ENCODE measurements around the gene TERB1.

TERB1 gene, protein sequence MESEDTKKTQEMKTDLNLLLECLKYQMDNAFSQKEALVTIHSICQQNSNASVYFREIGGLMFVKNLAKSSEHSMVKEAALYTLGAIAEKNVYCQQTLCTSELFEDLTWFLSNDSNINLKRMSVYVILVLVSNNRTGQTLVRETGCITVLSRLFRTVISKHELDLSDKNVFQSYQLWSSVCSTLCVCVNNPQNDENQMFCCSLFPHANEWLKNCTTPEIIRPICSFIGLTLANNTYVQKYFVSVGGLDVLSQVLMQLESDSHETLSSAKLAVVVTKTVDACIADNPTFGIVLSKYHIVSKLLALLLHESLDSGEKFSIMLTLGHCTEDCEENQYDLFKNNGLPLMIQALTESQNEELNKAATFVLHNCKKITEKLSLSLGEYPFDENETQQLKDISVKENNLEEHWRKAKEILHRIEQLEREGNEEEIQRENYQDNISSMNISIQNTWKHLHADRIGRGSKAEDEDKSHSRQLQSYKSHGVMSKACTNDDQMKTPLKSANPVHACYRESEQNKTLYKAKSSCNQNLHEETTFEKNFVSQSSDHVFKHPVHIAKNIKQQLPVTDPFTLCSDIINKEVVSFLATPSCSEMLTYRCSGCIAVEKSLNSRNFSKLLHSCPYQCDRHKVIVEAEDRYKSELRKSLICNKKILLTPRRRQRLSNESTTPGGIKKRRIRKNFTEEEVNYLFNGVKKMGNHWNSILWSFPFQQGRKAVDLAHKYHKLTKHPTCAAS

DNA sequence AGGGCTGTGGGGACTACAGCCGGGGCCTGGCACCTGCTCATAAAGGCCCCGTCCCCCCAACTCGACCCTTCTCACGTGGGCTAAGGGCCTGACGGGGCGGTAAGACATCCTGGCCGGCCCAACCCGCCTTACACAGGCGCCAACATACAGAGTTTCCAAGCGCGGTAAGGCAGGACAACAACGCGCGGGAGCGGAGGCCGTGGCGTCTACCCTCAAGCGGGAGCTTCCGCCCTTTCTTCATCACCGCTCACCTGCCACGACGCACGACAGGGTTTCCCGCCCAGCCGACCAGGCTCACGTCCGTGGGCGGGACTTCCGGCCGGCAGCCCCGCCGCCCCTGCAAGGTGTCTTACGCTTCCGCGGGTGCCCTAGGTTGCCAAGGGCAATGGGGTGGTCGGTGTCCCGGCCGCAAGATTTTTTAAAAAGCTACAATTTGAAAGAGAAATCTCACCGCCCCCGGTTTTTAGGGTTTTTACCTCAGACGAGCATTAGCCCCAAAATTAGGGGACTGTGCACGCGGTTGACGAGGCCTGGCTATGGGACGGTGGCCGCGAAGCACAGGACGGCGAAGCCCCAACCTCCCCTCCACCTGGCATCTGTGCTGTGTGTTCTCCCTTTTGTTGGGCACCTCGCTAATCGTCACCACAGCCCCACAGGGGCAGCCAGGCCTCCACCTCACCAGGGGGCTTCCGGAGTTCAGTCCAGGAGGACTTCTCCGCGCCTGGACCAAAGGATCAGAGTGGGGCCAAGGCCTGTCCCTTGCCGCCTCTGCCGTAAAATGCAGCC lies at the start of gene TERB1:
TERB1 (minus strand) TSS at position 265 of the 786 bp plus-strand sequence. CDS start 4,786 bp downstream, outside the sequence.
- no peak for DNase-seq

DNA sequence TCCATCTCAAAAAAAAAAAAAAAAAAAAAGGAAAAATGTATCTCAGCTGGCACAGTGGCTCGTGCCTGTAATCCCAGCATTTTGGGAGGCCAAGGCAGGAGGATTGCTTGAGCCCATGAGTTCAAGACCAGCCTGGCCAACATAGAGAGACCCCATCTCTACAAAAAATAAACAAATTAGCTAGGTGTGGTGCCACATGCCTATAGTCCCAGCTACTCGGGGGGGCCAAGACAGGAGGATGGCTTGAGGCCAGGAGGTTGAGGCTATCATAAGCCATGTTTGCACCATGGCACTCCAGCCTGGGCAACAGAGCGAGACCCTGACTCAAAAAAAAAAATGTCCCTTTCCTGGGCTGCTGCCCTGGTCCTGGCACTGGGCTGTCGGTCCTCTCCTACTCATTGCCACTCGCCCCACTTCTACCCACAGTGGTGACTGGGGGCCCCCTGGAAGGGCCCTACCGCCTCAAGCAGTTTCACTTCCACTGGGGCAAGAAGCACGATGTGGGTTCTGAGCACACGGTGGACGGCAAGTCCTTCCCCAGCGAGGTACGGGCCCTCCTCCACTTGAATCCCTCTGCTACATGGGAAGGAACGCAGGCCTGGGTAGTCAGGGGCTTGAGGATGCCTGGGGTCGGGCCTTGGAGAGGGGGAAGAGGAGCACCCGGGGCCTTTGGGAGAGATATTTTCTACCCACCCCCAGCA lies 48.9 kb upstream of the TERB1 start:
- no peak for DNase-seq

GRCh38 chr16:66849549-66849948 lies 48.2 kb upstream of the TERB1 start:
- no peak for DNase-seq

GRCh38 chr16:66849021-66849420 lies 47.6 kb upstream of the TERB1 start:
- DNase-seq, result no peak

DNA sequence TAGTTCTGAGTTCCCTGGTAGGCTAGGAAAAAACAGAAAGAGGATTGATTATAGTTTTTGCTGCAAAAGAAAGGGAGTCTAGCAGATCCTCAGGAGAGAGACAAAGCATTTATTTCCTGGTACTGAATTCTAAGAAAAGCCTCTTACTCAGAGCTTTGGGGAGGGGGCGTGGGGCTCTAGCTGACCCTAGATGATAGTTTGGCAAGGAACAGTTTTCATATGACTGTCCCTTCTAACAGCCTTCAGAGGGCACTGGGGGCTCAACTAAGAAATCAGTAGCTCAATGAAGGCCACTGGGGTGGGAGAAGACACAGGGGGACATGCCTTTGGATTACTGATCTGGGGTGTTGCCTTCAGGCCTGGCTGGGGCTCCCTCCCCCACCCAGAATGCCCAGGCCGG lies 46.8 kb upstream of the TERB1 start:
- no peak for DNase-seq

GRCh38 chr16:66847533-66848067 lies 46.2 kb upstream of the TERB1 start:
- no peak for DNase-seq

- DNase-seq, result no peak
Observed at GRCh38 chr16:66846831-66847230, 45.4 kb upstream of the TERB1 start.

DNA sequence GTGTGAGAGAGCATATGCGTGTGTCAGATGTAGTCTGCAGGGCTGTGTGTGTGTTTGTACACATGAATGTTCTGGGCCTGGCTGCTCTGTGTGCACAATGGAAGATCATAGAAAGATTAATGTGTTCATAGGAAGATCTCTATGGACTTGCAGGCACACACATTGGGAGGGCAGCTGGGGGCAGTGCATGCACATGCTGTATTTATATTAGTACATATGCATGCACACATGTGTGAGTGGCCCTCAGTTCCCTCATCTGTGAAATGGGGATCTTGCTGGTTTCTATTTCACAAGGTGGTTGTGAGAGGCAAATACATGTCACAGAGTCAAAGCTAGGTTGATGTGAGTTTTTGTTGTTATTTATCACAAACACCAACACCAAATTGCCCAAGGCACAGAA lies 44.9 kb upstream of the TERB1 start:
- DNase-seq, result no peak

- DNase-seq, result no peak
Observed at GRCh38 chr16:66845791-66846221, 44.4 kb upstream of the TERB1 start.

- no peak for DNase-seq
Observed at GRCh38 chr16:66845080-66845410, 43.7 kb upstream of the TERB1 start.

DNA sequence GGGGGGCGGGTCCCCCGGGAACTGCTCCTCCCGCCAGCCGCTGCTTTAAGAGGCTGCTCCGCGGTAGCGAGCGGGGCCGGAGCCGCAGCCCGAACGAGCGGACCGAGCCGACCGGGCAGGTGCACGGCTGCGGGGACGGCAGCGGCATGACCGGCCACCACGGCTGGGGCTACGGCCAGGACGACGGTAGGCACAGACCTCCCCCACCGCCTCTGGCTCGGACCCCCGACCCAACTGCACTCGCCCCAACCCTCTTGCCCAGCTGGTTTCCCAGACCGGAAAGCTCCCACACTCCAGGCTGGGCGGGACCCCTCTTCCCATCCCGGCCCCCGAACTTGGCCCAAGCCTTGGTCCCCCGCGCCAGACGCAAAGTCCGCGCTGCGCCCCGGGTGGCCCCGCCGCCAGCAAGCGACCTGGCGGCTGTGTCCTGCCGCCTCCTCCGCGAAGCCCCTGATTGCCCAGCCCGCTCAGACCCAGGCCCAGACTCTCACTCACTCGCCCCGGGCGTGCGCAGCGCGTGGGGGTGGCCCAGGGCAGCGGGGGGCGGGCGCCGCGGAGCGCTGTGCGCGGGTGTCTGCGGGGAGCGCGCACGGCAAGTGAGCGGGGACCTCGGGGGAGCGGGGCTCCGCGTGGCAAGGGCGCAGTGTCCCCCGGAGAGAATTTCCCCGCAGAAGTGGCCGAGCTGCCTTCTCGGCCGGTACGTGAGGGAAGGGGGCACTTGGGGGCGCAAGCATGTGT lies 43.1 kb upstream of the TERB1 start, which contains the start of gene CA7:
CA7 (plus strand) TSS at position 73 of the 738 bp plus-strand sequence; CDS start at position 147, 74 bp downstream.
- no peak for DNase-seq

GRCh38 chr16:66844009-66844341 lies 42.6 kb upstream of the TERB1 start:
- no peak for DNase-seq

GRCh38 chr16:66843191-66843590 lies 41.8 kb upstream of the TERB1 start:
- DNase-seq, result no peak

DNA sequence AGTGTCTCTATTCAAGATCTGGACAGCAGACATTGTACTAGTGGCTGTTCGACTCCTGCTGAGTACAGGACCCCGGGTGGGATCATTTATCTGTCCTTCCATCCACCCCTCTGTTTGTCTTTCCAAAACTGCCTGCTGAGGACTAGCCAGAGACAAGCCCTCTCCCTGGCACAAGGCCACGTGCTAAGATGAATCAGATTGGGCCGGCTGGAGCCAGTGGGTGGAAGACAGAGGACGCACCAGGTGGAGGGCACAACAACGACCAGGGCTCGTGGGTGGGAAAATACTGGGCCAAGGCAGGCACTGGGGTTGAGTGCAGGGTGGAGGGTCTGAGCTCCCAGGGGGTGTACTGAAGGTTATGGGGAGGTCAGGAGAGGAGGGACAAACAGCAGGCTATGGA lies 41.4 kb upstream of the TERB1 start:
- no peak for DNase-seq

DNA sequence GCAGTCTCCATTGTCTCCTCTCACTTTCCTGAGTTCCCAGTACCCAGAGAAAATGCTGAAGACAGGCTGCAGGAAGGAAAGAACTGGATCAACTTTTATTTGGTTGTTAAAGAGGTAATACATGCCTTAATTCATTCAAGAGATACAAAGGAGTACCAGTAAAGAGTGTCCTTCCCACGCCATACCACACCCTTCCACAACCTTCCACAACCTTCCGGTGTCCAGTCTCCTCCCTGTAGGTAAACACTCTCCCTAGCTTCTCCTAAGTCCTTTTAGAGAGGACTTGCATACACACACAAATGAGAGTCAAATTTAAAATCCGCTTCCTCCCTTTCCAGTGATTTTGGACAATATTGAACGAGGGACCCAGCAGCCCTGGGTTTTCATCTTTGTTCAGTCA lies 40.0 kb upstream of the TERB1 start:
- no peak for DNase-seq

DNA sequence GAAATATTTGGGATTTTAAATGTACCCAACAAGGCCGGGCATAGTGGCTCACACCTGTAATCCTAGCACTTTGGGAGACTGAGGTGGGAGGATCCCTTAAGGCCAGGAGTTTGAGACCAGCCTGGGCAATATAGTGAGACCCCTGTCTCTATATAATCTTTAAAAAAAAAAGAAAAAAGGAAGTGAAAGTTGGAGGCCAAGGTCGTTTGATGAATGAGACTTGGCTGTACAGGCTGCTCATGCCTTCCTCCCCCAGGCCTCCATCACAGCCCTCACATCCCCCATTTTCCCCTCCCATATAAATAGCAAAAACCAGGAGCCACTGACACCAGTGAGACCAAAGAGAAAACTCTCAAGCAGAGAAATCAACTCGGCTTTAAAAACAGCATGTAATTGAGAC lies 39.5 kb upstream of the TERB1 start:
- DNase-seq, result no peak

DNA sequence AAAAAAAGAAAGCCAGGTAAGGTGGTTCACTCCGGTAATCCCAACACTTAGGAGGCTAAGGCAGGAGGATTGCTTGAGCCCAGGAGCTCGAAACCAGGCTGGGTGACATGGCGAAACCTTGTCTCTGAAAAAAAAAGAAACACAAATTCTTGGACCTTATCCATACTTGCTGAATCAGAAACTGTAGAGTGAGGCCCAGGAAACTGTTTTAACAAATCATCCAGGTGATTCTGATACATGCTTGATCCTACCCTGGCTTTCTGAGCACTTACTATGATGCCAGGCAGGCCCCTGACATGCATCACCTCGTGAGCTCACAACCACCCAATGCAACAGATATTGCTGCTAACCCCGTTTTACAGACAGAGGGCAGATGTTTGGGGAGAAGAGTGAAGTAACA lies 33.4 kb upstream of the TERB1 start:
- no peak for DNase-seq

GRCh38 chr16:66832661-66833305 lies 31.4 kb upstream of the TERB1 start:
- DNase-seq, result no peak

GRCh38 chr16:66832190-66832589 lies 30.8 kb upstream of the TERB1 start:
- no peak for DNase-seq

GRCh38 chr16:66830422-66831404 lies 29.3 kb upstream of the TERB1 start, which contains the start of gene NAE1:
Gene NAE1 (minus strand): TSS chr16:66830976. CDS start chr16:66830899, 77 bp downstream.
- peak; percentile 93 for DNase-seq

Measured in CD4-positive, alpha-beta T cell treated with Interleukin-17A for 4 hours (primary cell).